GM21360 (cell line): ENCODE data around the gene GSPT1.
"Not testable (repeated sequence)": the region's sequence is repeated elsewhere in the genome, so short reads cannot be mapped to it uniquely, and the experiment has no call there.

Experiments
- ATAC-seq: cut with Tn5 transposase; IDR thresholded peaks from one replicate; pipeline ENCODE4 v1.9.1; 2021; ENCODE audit warnings: mild to moderate bottlenecking, moderate library complexity; ENCODE audit not compliant: unreplicated experiment

Gene GSPT1

DNA sequence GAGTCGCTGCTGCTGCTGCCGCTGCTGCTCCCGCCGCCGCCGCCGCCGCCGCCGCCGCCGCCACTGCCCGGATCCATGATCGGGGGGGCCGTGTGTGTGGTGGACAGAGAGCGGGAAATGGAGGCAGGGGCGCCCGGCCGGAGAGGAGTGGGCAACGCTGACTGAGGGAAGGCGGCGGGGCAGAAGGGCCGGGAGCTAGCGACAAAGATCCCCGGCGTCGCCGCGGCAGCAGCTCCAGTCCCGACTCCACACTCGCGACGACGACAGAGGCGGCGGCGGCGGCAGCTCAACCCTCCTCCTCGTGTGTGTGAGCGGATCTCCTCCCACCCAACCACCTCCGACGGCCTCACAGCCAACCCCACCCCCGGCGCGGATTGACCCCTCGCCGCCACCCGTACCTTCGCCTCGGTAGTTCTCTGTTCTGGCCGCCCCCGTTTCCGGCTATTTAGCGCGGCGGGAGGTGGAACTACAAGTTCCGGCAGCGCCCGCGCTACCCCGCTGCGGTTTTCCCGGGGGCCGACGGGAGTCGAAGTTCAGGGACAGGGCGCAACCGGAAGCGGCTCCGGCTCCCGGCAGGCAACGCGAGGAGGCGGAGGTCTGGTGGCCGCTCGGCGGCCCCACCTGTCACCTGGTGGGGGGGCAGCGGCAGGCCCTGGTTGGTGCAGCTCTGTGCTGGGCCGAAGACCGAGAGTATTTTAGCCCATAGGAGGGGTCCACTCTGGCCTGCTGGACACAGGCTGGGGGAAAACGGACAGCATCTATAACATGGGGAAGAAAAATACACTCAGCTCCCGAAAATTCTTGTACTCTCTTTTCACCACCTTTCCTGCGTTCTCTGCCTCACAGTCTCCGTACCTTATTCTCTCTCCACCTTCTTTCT, at the start of gene GSPT1:
Gene GSPT1 (minus strand): TSS at position 313 of the 880 bp plus-strand sequence. CDS start 236 bp downstream, at position 77.
- peak; percentile 73 for ATAC-seq

- ATAC-seq: peak; percentile 50
Observed at GRCh38 chr16:11964761-11965551, 49.2 kb upstream of the GSPT1 start, which contains the start of gene TNFRSF17. Gene TNFRSF17 (plus strand): TSS chr16:11965210. CDS start chr16:11965325, 115 bp downstream.

DNA sequence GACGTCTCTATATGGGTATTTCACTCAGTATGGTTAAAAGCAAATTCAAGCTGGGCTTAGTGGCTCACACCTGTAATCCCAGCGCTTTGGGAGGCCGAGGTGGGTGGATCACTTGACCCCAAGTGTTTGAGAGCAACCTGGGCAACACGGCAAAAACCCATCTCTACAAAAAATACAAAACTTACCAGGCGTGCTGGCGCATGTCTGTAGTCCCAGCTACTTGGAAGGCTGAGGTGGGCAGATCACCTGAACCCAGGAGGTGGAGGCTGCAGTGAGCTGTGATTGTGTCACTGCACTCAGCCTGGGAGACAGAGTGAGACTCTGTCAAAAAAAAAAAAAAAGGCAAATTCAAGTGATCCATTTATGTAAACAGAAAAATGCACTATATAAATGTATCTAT, 48.0 kb upstream of the GSPT1 start:
- no peak for ATAC-seq

- ATAC-seq: not testable (repeated sequence)
Observed at GRCh38 chr16:11962978-11963377, 47.2 kb upstream of the GSPT1 start.

DNA sequence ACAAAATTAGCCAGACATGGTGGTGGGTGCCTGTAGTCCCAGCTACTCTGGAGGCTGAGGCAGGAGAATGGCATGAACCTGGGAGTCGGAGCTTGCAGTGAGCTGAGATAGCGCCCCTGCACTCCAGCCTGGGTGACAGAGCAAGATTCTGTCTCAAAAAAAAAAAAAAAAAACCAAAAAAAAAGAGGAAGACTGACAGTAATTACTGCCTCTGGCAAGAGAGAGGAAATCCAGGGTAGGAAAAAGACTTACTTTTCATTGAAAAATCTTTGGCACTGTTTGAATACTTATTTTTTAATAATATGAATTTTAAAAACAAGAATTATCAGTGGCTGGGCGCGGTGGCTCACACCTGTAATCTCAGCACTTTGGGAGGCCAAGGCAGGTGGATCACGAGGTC, 46.7 kb upstream of the GSPT1 start:
- not testable (repeated sequence) for ATAC-seq

DNA sequence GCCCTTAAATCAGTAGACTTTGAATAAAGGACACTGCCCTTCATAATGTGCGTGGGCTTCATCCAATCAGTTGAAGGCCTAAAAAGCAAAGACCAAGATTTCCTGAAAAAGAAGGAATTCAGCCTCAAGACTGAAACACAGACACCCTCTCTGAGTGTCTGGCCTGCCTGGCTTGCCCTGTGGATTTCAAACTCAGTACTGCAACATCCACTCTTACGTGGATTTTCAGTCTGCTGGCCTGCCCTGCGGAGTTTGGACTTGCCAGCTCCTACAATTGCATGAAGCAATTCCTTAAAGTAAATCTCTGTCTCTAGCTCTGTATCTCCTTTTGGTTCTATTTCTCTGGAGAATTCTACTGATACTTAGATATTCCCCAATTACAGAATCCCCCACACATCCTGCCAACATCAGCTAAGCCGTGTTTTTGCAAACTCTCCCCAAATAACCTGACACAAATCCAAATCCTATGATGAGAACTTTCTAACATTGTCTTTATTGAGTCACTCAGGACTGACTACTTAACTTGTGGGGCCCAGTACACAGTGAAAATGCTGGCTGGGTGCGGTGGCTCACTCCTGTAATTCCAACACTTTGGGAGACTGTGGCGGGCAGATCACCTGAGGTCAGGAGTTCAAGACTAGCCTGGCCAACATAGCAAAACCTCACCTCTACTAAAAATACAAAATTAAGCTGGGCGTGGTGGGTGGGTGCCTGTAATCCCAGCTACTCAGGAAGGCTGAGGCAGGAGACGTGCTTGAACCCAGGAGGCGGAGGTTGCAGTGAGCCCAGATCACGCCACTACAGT, 42.0 kb upstream of the GSPT1 start:
- no peak for ATAC-seq

DNA sequence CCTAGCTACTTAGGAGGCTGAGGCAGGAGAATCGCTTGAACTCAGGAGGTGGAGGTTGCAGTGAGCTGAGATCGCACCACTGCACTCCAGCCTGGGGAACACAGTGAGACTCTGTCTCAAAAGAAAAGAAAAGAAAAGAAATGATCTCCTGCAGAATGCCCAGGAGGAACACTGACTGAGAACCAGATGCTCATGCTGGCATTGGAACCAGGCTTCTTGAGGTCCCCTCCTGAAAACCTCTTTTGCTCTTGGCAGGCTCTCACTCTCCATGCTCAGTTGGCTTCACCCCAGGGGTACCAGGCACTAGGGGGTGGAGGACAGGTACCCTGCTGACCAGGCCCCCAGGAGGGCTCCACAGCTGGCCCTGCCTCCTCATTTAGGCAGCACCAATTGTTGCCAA, 40.8 kb upstream of the GSPT1 start:
- ATAC-seq: no peak

DNA sequence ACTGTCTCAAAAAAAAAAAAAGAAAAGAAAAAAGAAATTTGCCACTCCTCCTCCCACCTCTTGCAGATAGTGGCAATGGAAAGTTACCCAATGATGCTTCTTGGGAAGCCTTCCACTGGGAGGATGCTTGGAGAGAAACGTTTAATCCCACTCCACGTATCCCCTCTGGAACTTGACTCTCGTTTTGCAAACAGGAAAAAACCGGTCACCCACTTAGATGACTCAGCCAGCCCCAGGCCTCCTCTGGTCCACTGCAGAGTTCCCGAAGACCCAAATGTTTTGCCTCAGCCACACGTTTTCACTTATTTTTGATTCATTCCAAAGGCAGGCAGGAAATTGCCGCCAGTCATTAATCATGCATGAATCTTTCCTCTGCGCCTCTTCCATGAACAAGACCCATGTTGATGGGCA, 40.0 kb upstream of the GSPT1 start:
- ATAC-seq: no peak

DNA sequence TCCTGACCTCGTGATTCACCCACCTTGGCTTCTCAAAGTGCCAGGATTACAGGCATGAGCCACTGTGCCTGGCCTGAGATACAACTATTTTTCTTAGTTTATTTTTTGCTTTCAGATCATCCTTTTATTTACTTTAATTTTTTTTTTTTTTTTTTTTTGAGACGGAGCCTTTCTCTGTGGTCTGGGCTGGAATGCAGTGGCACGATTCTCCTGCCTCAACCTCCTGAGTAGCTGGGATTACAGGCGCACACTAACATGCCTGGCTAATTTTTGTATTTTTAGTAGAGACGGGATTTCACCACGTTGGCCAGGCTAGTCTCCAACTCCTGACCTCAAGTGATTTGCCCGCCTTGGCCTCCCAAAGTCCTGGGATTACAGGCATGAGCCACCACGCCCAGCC, 37.8 kb upstream of the GSPT1 start:
- not testable (repeated sequence) for ATAC-seq

- ATAC-seq: no peak
Observed at GRCh38 chr16:11950388-11950787, 34.6 kb upstream of the GSPT1 start.

- no peak for ATAC-seq
Observed at GRCh38 chr16:11949527-11949926, 33.8 kb upstream of the GSPT1 start.

GRCh38 chr16:11948819-11949218, 33.1 kb upstream of the GSPT1 start:
- no peak for ATAC-seq

DNA sequence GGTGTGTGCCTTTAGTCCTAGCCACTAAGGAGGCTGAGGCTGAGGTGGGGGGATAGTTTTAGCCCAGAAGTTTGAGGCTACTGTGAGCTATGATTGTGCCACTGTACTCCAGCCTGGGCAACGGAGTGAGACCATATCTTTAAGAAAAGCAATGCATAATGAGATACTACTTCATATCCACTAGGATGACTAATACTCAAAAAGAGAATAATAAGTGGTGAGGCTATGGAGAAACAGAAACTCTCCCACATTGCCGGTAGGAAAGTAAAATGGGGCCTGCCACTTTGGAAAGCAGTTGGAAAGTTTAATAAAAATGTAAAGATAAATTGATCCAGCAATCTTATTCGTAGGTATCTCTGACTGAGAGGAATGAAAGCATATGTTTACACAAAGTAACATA, 30.7 kb upstream of the GSPT1 start:
- no peak for ATAC-seq

DNA sequence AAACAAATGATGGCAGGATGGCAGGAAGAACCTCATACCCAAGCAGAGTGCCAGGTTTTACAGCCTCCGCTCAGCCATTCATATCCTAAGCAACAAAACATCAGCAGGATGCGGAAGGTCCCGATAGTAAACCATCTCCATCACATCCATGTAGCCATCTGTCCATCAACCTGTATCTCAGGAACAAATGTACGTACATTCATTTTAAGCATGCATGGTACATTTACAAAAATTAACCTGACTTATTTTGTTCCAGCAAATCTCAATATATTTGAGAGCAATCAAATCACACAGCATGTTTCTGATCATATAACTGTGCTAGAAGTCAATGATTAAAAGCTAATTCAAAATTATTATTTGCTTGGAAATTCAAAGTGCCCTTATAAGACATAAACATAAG, 26.2 kb upstream of the GSPT1 start, which contains the start of gene NPIPB2:
Gene NPIPB2 (minus strand): TSS at position 101 of the 400 bp plus-strand sequence. CDS start 0 bp downstream, at position 101.
- ATAC-seq: not testable (repeated sequence)

DNA sequence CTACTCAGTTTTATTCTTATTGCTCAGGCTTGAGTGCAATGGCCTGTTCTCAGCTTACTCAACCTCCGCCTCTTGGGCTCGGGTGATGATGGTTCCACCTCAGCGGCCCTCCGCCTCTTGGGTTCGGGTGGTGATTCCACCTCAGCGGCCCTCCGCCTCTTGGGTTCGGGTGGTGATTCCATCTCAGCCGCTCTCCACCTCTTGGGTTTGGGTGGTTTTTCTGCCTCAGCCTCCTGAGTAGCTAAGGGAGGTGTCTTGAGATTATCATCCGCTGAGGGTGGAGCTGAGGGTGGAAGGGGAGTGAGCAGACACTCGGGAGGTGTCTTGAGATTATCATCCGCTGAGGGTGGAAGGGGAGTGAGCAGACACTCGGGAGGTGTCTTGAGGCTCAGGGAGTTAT, 11.6 kb upstream of the GSPT1 start:
- ATAC-seq: not testable (repeated sequence)

GRCh38 chr16:11924046-11924445, 8.3 kb upstream of the GSPT1 start:
- ATAC-seq: not testable (repeated sequence)

DNA sequence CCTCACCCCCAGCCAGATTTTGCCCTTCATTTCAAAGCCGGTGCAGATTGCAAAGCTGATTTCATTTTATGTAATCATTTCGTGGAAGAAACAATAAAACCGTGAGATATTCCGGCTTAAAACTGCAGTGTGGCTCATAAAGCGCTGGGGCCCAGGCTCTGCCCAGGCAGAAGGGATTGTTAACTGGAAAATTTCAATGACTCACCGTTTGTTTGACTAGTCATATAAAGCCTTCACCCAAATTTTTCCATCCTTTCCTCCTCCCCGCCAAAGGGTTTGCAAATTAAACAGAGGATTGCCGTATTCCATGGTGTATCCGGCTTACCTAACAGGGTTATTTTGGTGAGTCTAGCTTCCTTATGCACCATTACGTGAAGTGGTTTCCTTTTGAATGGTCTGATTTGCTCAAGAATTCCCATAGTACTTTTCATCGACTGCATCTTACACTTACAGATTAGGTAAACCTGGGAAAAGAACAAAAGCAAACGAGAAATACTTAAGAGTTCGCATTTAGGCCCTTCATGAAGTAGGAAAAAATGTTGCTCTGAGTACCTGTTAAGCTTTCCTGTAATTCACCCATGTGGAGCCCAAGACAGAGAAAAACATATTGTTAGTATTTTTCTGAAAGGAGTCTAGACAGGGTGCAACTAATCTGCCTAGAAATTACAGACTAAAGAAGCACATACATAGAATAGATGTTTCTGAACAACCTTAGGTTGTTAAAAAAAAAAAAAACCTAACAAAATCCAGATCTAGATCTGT, 949 bp upstream of the GSPT1 start:
- ATAC-seq: no peak

- peak; percentile 30 for ATAC-seq
Observed at GRCh38 chr16:11915114-11915643, 577 bp downstream of the GSPT1 start.

GRCh38 chr16:11914210-11915113, 1.3 kb downstream of the GSPT1 start:
- no peak for ATAC-seq
